ENCODE data around the gene NCAM2. TPM values are rescaled to one million over a fixed set of nuclear protein-coding genes. Genes with fewer than 3 reads are reported as not detected.
"Not testable (repeated sequence)": the region's sequence is repeated elsewhere in the genome, so short reads cannot be mapped to it uniquely, and the experiment has no call there.

NCAM2 gene
- total and polyA plus RNA-seq, 2 experiments from 2014 or later, result 0.36 to 0.83 TPM

DNA sequence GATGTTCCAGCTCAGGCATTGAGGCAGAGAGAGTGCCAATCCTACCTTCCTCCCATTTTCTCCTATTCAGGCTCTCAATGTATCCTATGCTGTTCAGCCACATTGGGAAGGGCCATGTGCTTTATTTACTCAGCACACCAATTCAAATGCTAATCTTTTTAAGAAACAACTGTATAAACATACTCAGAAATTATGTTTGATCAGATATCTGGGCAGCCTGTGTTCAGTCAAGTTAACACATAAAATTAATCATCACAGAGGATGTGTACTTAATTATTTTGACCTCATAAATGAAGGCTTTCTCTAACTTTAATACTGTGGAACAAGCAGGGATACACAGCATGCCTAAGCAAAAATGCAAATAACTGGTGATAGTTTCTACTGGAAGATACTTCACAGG is 149.8 kb downstream of the NCAM2 start:
- Histone ChIP-seq H3K4me2 (no peak overlapping the region), H3K27me3 (ENCODE audit: insufficient read depth) (no peaks in the 10 kb centered on the region), H3K4me3 (no peak overlapping the region), H3K27ac (ENCODE audit: low read depth) (no peak overlapping the region), H2AFZ (no peak overlapping the region), H3K9me2 (ENCODE audit: insufficient read depth) (no peaks in the 10 kb centered on the region), H3K36me3 (ENCODE audit: insufficient read depth) (no peaks in the 10 kb centered on the region), H3F3A (replicated peaks; ENCODE audit: low read depth) (no peaks in the 10 kb centered on the region), H3K79me2 (replicated peaks; ENCODE audit: insufficient read depth) (no peaks in the 10 kb centered on the region), H3K4me1 (ENCODE audit: insufficient read depth) (peaks cover 5% of the 10 kb centered on the region; the same call in 1 of the 2 replicates), H4K20me1 (replicated peaks; ENCODE audit: insufficient read depth) (no peaks in the 10 kb centered on the region)
- Mint-ChIP-seq H3K4me3 (no peak overlapping the region), H3K9me3 (no peaks in the 10 kb centered on the region), H3K27me3 (ENCODE audit: insufficient read depth, low read depth, poor library complexity) (no peaks in the 10 kb centered on the region), H3K36me3 (ENCODE audit: low read depth) (no peaks in the 10 kb centered on the region), H3K4me1 (peaks cover 4% of the 10 kb centered on the region; the same call in 2 of the 3 replicates), H3K27ac (peak overlapping the region; percentile 61)
- ATAC-seq, result no peak
- DNase-seq (ENCODE audit: low spot score), result no peak
- TF ChIP-seq, protein P1, sequence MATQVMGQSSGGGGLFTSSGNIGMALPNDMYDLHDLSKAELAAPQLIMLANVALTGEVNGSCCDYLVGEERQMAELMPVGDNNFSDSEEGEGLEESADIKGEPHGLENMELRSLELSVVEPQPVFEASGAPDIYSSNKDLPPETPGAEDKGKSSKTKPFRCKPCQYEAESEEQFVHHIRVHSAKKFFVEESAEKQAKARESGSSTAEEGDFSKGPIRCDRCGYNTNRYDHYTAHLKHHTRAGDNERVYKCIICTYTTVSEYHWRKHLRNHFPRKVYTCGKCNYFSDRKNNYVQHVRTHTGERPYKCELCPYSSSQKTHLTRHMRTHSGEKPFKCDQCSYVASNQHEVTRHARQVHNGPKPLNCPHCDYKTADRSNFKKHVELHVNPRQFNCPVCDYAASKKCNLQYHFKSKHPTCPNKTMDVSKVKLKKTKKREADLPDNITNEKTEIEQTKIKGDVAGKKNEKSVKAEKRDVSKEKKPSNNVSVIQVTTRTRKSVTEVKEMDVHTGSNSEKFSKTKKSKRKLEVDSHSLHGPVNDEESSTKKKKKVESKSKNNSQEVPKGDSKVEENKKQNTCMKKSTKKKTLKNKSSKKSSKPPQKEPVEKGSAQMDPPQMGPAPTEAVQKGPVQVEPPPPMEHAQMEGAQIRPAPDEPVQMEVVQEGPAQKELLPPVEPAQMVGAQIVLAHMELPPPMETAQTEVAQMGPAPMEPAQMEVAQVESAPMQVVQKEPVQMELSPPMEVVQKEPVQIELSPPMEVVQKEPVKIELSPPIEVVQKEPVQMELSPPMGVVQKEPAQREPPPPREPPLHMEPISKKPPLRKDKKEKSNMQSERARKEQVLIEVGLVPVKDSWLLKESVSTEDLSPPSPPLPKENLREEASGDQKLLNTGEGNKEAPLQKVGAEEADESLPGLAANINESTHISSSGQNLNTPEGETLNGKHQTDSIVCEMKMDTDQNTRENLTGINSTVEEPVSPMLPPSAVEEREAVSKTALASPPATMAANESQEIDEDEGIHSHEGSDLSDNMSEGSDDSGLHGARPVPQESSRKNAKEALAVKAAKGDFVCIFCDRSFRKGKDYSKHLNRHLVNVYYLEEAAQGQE (IDR thresholded peaks at IDR 0.05; ENCODE audit: unreplicated experiment), result no peak
- TF ChIP-seq EZH2phosphoT487 (IDR thresholded peaks at IDR 0.05; ENCODE audit: unreplicated experiment), result no peak
- TF ChIP-seq NANOG (IDR thresholded peaks at IDR 0.05; ENCODE audit: borderline replicate concordance), result no peak
- no peak for TF ChIP-seq JUNB (IDR thresholded peaks at IDR 0.05; ENCODE audit: unreplicated experiment)
- TF ChIP-seq CREB1 (CRISPR knock-in tag; IDR thresholded peaks at IDR 0.05; ENCODE audit: low read depth), result no peak
- TF ChIP-seq POLR2AphosphoS5 (IDR thresholded peaks at IDR 0.05; ENCODE audit: low read depth), result no peak

DNA sequence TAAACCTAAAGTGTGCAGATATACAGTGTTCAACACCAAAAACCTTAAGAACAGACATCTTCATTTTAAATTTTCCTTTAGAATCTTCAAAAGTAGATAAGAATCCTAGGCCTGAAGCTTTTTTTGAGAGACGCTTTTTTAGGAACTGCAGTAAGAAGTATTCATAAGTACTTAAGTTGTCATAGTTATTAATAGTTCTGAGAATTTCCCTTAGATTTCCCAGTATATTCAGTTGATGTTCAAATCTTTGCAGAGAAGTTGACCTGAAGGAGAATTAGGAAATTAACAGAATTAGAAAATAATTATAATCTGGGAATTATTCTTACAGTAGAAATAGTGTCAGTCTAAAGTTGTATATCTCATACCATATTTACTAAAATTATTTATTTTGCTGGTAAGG is 150.3 kb downstream of the NCAM2 start:
- Mint-ChIP-seq H3K4me1 (peaks cover 4% of the 10 kb centered on the region; the same call in 2 of the 3 replicates), H3K4me3 (no peak overlapping the region), H3K36me3 (ENCODE audit: low read depth) (no peaks in the 10 kb centered on the region), H3K27me3 (ENCODE audit: insufficient read depth, low read depth, poor library complexity) (no peaks in the 10 kb centered on the region), H3K27ac (no peak overlapping the region; the same call in 1 of the 2 replicates), H3K9me3 (no peaks in the 10 kb centered on the region)
- DNase-seq (ENCODE audit: low spot score), result no peak
- no peaks in the 10 kb centered on the region for H3K9me2 ChIP-seq (ENCODE audit: insufficient read depth)
- H3K27me3 ChIP-seq (ENCODE audit: insufficient read depth), result no peaks in the 10 kb centered on the region
- no peak for ATAC-seq
- no peaks in the 10 kb centered on the region for H4K20me1 ChIP-seq (replicated peaks; ENCODE audit: insufficient read depth)
- H3K4me3 ChIP-seq, result no peak overlapping the region
- H3K27ac ChIP-seq (ENCODE audit: low read depth), result no peak overlapping the region
- no peaks in the 10 kb centered on the region for H3K36me3 ChIP-seq (ENCODE audit: insufficient read depth)
- H2AFZ ChIP-seq, result no peak overlapping the region
- TF ChIP-seq EZH2 (IDR thresholded peaks at IDR 0.05; ENCODE audit: low read depth, unreplicated experiment) (no peak), STAT1 (IDR thresholded peaks at IDR 0.05; ENCODE audit: unreplicated experiment) (no peak), JUNB (IDR thresholded peaks at IDR 0.05; ENCODE audit: unreplicated experiment) (no peak), POLR2AphosphoS5 (IDR thresholded peaks at IDR 0.05; ENCODE audit: low read depth) (no peak), NANOG (IDR thresholded peaks at IDR 0.05; ENCODE audit: borderline replicate concordance) (no peak), ZNF331 (CRISPR knock-in tag; IDR thresholded peaks at IDR 0.05; ENCODE audit: low read depth) (no peak)
- TF ChIP-seq, protein P1 (IDR thresholded peaks at IDR 0.05; ENCODE audit: unreplicated experiment), result no peak
- TF ChIP-seq, protein P2, sequence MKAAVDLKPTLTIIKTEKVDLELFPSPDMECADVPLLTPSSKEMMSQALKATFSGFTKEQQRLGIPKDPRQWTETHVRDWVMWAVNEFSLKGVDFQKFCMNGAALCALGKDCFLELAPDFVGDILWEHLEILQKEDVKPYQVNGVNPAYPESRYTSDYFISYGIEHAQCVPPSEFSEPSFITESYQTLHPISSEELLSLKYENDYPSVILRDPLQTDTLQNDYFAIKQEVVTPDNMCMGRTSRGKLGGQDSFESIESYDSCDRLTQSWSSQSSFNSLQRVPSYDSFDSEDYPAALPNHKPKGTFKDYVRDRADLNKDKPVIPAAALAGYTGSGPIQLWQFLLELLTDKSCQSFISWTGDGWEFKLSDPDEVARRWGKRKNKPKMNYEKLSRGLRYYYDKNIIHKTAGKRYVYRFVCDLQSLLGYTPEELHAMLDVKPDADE (IDR thresholded peaks at IDR 0.05), result no peak
- no peaks in the 10 kb centered on the region for H3F3A ChIP-seq (replicated peaks; ENCODE audit: low read depth)
- H3K4me1 ChIP-seq (ENCODE audit: insufficient read depth), result peaks cover 5% of the 10 kb centered on the region; the same call in 1 of the 2 replicates
- H3K79me2 ChIP-seq (replicated peaks; ENCODE audit: insufficient read depth), result no peaks in the 10 kb centered on the region
- H3K4me2 ChIP-seq, result no peak overlapping the region

DNA sequence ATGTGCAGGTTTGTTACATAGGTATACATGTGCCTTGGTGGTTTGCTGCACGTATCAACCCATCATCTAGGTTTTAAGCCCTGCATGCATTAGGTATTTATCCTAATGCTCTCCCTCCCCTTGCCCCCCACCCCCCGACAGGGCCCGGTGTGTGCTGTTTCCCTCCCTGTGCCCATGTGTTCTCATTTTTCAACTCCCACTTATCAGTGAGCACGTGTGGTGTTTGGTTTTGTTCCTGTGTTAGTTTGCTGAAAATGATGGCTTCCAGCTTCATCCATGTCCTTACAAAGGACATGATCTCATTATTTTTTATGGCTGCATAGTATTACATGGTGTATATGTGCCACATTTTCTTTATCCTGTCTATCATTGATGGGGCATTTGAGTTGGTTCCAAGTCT is 151.2 kb downstream of the NCAM2 start:
- not testable (repeated sequence) for H4K20me1 ChIP-seq (replicated peaks; ENCODE audit: insufficient read depth); H3K27ac Mint-ChIP-seq; DNase-seq (ENCODE audit: low spot score); H3K27me3 Mint-ChIP-seq (ENCODE audit: insufficient read depth, low read depth, poor library complexity); H3K9me2 ChIP-seq (ENCODE audit: insufficient read depth); H3K27me3 ChIP-seq (ENCODE audit: insufficient read depth); H3K4me3 Mint-ChIP-seq; ATAC-seq; H3K4me2 ChIP-seq; H3K36me3 Mint-ChIP-seq (ENCODE audit: low read depth); H3F3A ChIP-seq (replicated peaks; ENCODE audit: low read depth); H3K79me2 ChIP-seq (replicated peaks; ENCODE audit: insufficient read depth); H3K27ac ChIP-seq (ENCODE audit: low read depth); H3K9me3 Mint-ChIP-seq; H2AFZ ChIP-seq; H3K36me3 ChIP-seq (ENCODE audit: insufficient read depth); H3K4me1 Mint-ChIP-seq; H3K4me1 ChIP-seq (ENCODE audit: insufficient read depth); H3K4me3 ChIP-seq

All from GM23338 (cell line).